ELR (cell line): Measurements from ENCODE around the gene MIER3.
"Not testable (repeated sequence)": the region's sequence is repeated elsewhere in the genome, so short reads cannot be mapped to it uniquely, and the experiment has no call there.

Experiments used
- DNase-seq: peaks from one replicate; pipeline ENCODE4 v3.0.0-alpha.2; 2015; ENCODE audit warnings: low read depth

Gene MIER3

GRCh38 chr5:56951946-56952691 lies at the start of gene MIER3:
MIER3 (minus strand) TSS chr5:56952123; CDS start chr5:56952102, 21 bp downstream.
- DNase-seq = peak; percentile 85

- DNase-seq = no peak
These were observed 43.7 kb upstream of the MIER3 start for GRCh38 chr5:56995596-56995995.

- DNase-seq = no peak
These were observed 41.3 kb upstream of the MIER3 start for GRCh38 chr5:56993241-56993640.

GRCh38 chr5:56989676-56990075 lies 37.8 kb upstream of the MIER3 start:
- DNase-seq = no peak

GRCh38 chr5:56988490-56988889 lies 36.6 kb upstream of the MIER3 start:
- DNase-seq = no peak

- DNase-seq = no peak
These were observed 35.2 kb upstream of the MIER3 start for GRCh38 chr5:56987171-56987570.

- DNase-seq = peak; percentile 47
These were observed 34.7 kb upstream of the MIER3 start for GRCh38 chr5:56986626-56986947.

GRCh38 chr5:56985936-56986625 lies 34.2 kb upstream of the MIER3 start:
- peak; percentile 13 for DNase-seq

- no peak for DNase-seq
These were observed 32.5 kb upstream of the MIER3 start for GRCh38 chr5:56984445-56984844.

- no peak for DNase-seq
These were observed 31.9 kb upstream of the MIER3 start for GRCh38 chr5:56983593-56984361.

GRCh38 chr5:56981548-56982315 lies 29.8 kb upstream of the MIER3 start:
- no peak for DNase-seq

- DNase-seq = no peak
These were observed 28.0 kb upstream of the MIER3 start for GRCh38 chr5:56979968-56980367.

GRCh38 chr5:56979526-56979925 lies 27.6 kb upstream of the MIER3 start:
- DNase-seq = not testable (repeated sequence)

GRCh38 chr5:56977822-56978221 lies 25.9 kb upstream of the MIER3 start:
- DNase-seq = no peak

- no peak for DNase-seq
These were observed 25.1 kb upstream of the MIER3 start for GRCh38 chr5:56977021-56977420.

- no peak for DNase-seq
These were observed 22.3 kb upstream of the MIER3 start for GRCh38 chr5:56974241-56974640.

- no peak for DNase-seq
These were observed 21.6 kb upstream of the MIER3 start for GRCh38 chr5:56973473-56973872.

GRCh38 chr5:56971275-56971674 lies 19.4 kb upstream of the MIER3 start:
- DNase-seq = no peak

- no peak for DNase-seq
These were observed 12.2 kb upstream of the MIER3 start for GRCh38 chr5:56964173-56964572.

- no peak for DNase-seq
These were observed 11.3 kb upstream of the MIER3 start for GRCh38 chr5:56963246-56963645.

- no peak for DNase-seq
These were observed 10.4 kb upstream of the MIER3 start for GRCh38 chr5:56962286-56962685.

- DNase-seq = no peak
These were observed 9.8 kb upstream of the MIER3 start for GRCh38 chr5:56961746-56962145.
